HUES48 (cell line): Measurements from ENCODE around the gene GPR135.
"Not testable (repeated sequence)": the region's sequence is repeated elsewhere in the genome, so short reads cannot be mapped to it uniquely, and the experiment has no call there.

ENCODE experiments used
- H3K27ac ChIP-seq: one replicate; pipeline ENCODE4 v1.7.0; 2013; ENCODE audit warnings: low read depth, low read length, inconsistent platforms
- H3K27me3 ChIP-seq: 2 replicates; pipeline ENCODE4 v1.6.1; 2013; ENCODE audit warnings: mild to moderate bottlenecking, low read length; ENCODE audit not compliant: control insufficient read depth, insufficient read depth
- H3K36me3 ChIP-seq: 2 replicates; pipeline ENCODE4 v1.6.1; 2013; ENCODE audit warnings: low read length; ENCODE audit not compliant: control insufficient read depth, insufficient read depth
- H3K4me1 ChIP-seq: 2 replicates; pipeline ENCODE4 v1.6.1; 2013; ENCODE audit warnings: mild to moderate bottlenecking, low read length; ENCODE audit not compliant: control insufficient read depth, insufficient read depth
- H3K4me3 ChIP-seq: 2 replicates; pipeline ENCODE4 v1.5.1; 2013; ENCODE audit warnings: mild to moderate bottlenecking, low read depth, low read length
- H3K9ac ChIP-seq: 2 replicates; pipeline ENCODE4 v1.6.1; 2013; ENCODE audit warnings: mild to moderate bottlenecking, low read depth, low read length, moderate library complexity
- H3K9me3 ChIP-seq: 2 replicates; pipeline ENCODE4 v1.6.1; 2013; ENCODE audit warnings: low read length; ENCODE audit not compliant: control insufficient read depth, insufficient read depth

GPR135 gene

GRCh38 chr14:59474172-59474571, 9.0 kb upstream of the GPR135 start:
- Histone ChIP-seq H3K4me1 (no peaks in the 10 kb centered on the region), H3K9ac (no peak overlapping the region), H3K27ac (no peak overlapping the region), H3K9me3 (no peaks in the 10 kb centered on the region), H3K36me3 (peaks cover 74% of the 10 kb centered on the region), H3K27me3 (no peaks in the 10 kb centered on the region), H3K4me3 (no peak overlapping the region)

DNA sequence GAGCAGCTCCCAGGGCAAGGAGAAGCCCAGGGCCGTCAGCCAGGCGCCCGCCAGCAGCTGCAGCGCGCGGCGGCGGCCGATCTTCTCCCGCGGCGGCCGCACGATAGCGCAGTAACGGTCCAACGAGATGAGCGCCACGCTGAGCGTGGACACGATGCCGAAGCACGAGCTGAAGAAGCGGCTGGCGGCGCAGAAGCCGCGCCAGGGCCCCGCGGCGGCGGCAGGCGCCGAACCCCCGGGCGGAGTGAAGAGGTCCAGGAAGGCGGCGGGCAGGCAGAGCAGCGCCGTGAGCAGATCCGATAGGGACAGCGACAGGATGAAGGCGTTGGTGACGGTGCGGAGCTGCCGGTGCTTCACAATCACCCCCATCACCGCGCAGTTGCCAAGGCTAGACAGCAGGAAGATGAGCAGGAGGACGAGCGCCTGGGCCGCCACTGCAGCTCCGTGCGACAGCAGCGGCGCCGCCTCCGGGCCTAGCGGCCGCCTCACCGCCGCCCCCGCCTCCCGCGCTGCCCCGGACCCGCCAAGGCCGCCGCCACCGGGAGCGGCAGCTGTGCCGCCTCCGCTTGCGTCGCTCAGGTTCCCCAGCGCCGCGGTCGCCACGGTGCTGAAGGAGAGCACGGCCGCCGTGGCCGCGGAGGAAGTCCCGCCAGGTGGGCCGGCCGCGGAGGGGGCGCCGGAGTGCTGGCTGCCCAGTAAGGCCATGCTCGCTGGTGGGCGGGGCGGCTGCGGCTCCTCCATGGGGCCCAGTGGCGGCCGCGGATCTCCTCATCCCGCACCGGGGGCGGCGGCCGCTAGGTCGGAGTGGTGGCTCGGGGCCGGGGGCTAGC, 479 bp downstream of the GPR135 start:
- H3K9ac ChIP-seq: no peak overlapping the region
- H3K27me3 ChIP-seq: peaks cover 37% of the 10 kb centered on the region
- H3K4me1 ChIP-seq: no peaks in the 10 kb centered on the region
- no peaks in the 10 kb centered on the region for H3K9me3 ChIP-seq
- no peaks in the 10 kb centered on the region for H3K36me3 ChIP-seq
- peak overlapping the region; percentile 70 for H3K4me3 ChIP-seq
- H3K27ac ChIP-seq: no peak overlapping the region

DNA sequence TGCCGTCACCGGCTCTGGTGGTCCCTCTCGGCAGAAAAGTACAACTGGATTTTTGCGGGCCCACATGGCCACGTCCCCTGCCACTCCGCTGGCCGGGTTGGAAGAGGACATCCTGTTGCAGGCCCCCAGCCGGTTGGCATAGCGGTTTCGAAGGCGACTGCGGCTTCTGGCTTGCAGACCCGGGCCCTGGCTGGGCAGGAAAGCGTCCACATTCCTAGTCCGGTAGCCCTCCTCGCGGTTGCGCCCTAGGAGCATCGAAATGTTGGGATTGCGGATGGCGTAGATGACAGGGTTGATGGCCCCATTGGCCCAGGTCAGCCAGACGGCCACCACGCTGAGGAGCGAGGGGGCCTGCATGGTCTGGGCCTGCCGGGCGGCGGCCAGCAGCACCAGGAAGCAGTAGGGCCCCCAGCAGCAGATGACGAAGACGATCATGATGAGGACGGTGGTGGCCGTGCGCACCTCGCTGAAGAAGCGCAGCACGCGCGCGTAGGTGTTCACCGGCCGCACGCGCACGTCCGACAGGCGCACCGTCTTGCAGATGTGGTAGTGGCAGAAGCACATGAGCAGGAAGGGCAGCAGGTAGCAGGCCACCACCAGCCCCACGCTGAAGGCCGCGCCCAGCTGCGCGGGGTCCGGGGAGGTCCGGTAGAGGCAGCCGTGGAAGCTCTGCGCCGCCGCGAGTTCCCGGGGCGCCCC, 1.2 kb downstream of the GPR135 start:
- Histone ChIP-seq H3K9ac (no peak overlapping the region), H3K4me1 (no peaks in the 10 kb centered on the region), H3K27me3 (peaks cover 37% of the 10 kb centered on the region), H3K4me3 (peak overlapping the region; percentile 70), H3K9me3 (no peaks in the 10 kb centered on the region), H3K27ac (no peak overlapping the region), H3K36me3 (no peaks in the 10 kb centered on the region)

GRCh38 chr14:59461891-59462290, 3.3 kb downstream of the GPR135 start:
- no peaks in the 10 kb centered on the region for H3K4me1 ChIP-seq
- no peak overlapping the region for H3K27ac ChIP-seq
- H3K9me3 ChIP-seq: no peaks in the 10 kb centered on the region
- no peak overlapping the region for H3K9ac ChIP-seq
- H3K36me3 ChIP-seq: no peaks in the 10 kb centered on the region
- peaks cover 37% of the 10 kb centered on the region for H3K27me3 ChIP-seq
- no peak overlapping the region for H3K4me3 ChIP-seq

DNA sequence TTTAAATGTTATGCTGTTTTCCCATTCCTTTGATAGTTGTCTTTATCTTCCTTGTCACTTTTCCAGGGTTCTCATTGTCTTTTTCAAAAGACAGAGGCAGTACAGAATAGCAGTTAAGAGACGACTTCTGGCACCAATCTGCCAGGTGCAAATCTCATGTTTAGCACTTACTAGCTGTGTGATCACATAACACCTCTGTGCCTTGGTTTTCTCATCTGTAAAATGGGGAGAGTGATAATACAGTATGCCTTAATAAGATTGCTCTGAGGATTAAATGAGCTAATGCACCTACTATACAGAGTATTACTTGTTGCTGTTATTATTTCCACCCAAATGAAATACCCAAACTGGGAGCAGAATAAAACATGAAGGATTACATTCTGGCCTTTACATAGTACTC, 4.8 kb downstream of the GPR135 start:
- no peaks in the 10 kb centered on the region for H3K36me3 ChIP-seq

DNA sequence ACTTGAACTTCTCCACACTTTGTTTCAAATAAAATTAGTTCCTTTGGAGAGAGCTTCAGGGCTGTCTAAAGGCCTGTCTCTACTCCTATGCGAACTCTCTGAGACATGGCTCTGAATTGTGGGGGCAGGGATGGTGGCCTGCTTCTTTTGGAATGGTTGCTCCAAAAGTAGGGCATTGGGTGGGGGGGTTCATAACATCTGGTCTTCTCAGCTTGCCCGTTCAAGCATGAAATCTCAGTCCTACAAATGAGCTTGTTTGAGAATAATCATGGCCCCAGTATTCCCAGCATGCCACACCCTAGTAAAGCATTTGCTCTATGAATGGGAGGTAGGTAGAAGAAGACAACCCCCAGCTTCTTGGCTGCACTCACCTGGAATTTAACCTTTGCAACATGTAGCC, 6.7 kb downstream of the GPR135 start:
- Histone ChIP-seq H3K27ac (no peak overlapping the region), H3K4me3 (no peak overlapping the region), H3K9ac (no peak overlapping the region), H3K9me3 (no peaks in the 10 kb centered on the region), H3K27me3 (peaks cover 12% of the 10 kb centered on the region), H3K36me3 (no peaks in the 10 kb centered on the region), H3K4me1 (no peaks in the 10 kb centered on the region)

More for the DNA sequence above, 4.8 kb downstream of the GPR135 start:
- no peak overlapping the region for H3K27ac ChIP-seq
- no peak overlapping the region for H3K4me3 ChIP-seq
- peaks cover 30% of the 10 kb centered on the region for H3K27me3 ChIP-seq
- no peaks in the 10 kb centered on the region for H3K4me1 ChIP-seq
- no peaks in the 10 kb centered on the region for H3K9me3 ChIP-seq
- H3K9ac ChIP-seq: no peak overlapping the region

DNA sequence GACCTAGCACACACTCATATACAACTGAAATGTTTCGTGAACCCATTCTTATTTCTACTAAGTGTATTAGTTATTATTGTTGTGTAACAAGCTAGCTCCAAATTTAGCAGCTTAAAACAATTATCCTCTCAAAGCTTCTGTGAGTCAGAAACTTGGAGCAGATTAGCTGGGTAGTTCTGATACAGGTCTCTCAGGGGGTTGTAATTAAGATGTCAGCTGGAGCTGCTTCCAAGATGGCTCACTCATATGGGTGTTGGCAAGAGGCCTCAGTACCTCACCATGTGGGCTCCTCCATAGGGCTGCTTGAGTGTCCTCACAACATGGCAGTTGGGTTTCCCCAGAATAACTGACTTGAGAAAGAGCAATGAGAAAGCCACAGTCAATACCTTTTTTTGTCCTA, 9.8 kb downstream of the GPR135 start:
- Histone ChIP-seq H3K27ac (no peak overlapping the region), H3K9me3 (no peaks in the 10 kb centered on the region), H3K4me3 (no peak overlapping the region), H3K36me3 (no peaks in the 10 kb centered on the region), H3K27me3 (no peaks in the 10 kb centered on the region), H3K9ac (no peak overlapping the region), H3K4me1 (no peaks in the 10 kb centered on the region)

- Histone ChIP-seq H3K4me3 (no peak overlapping the region), H3K27ac (no peak overlapping the region), H3K36me3 (no peaks in the 10 kb centered on the region), H3K27me3 (no peaks in the 10 kb centered on the region), H3K4me1 (no peaks in the 10 kb centered on the region), H3K9me3 (no peaks in the 10 kb centered on the region), H3K9ac (no peak overlapping the region)
Observed at GRCh38 chr14:59454139-59454538, 11.0 kb downstream of the GPR135 start.

DNA sequence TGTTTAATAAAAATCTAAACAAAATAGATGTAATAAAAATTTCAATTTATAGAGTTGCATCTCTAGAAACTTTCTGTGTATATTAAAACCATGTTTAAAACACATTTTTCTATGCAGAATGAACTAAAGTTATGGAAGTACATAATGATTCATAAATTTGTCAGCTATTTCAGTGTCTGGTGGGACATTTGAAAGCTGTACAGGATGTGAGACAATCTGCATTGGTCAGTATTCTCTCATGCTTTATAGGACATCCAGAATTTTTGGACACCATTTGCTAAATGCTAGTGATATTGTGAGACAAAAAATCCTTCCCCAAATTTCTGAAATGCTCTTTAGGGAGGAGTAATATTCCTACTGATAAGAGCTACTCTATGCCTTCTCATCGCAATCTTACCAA, 13.3 kb downstream of the GPR135 start:
- Histone ChIP-seq H3K9me3 (no peaks in the 10 kb centered on the region), H3K27me3 (no peaks in the 10 kb centered on the region), H3K4me1 (no peaks in the 10 kb centered on the region), H3K27ac (no peak overlapping the region), H3K9ac (no peak overlapping the region), H3K36me3 (no peaks in the 10 kb centered on the region), H3K4me3 (no peak overlapping the region)

DNA sequence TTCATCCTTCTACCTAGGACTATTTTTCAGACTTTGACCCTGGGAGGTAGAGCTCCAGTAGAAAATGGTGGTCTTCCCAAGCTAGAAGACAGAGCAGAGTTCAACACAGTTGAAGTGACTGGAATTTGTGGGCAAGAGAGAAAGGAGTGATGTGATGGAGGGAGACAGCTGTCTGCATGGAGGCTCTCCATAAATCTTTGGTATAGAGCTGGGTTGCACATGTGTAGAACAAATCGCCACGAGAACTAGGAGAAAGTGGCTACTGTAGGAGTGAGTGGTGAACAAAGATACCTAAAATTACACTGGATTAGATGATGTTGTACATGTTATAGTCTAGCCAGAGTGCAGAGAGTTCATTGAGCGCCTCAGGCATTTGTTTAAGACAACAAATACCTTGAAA, 14.5 kb downstream of the GPR135 start:
- no peak overlapping the region for H3K9ac ChIP-seq

DNA sequence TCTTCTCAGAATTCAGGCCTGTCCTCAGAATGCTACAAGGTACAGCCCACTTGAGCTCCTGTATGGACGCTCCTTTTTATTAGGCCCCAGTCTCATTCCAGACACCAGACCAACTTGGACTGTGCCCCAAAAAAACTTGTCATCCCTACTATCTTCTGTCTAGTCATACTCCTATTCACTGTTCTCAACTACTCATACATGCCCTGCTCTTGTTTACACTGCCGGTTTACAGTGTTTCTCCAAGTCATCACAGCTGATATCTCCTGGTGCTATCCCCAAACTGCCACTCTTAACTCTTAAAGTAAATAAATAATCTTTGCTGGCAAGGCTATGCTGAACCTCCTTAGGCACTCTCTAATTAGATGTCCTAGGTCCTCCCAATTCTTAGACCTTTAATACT, 16.5 kb downstream of the GPR135 start:
- not testable (repeated sequence) for H3K27ac ChIP-seq, H3K36me3 ChIP-seq, H3K4me3 ChIP-seq, H3K27me3 ChIP-seq, H3K9ac ChIP-seq, H3K4me1 ChIP-seq, H3K9me3 ChIP-seq

More for the DNA sequence above, 14.5 kb downstream of the GPR135 start:
- H3K36me3 ChIP-seq: no peaks in the 10 kb centered on the region
- no peaks in the 10 kb centered on the region for H3K27me3 ChIP-seq
- no peak overlapping the region for H3K27ac ChIP-seq
- no peaks in the 10 kb centered on the region for H3K4me1 ChIP-seq
- H3K4me3 ChIP-seq: no peak overlapping the region
- H3K9me3 ChIP-seq: no peaks in the 10 kb centered on the region
